NCI-H1417 (cell line): ENCODE measurements around the gene ITGB1BP1.

Experiments used
- DNase-seq, 3 experiments: peaks; one replicate each; lab custom pipeline; 2025; lab: John Stamatoyannopoulos, UW

ITGB1BP1 gene

DNA sequence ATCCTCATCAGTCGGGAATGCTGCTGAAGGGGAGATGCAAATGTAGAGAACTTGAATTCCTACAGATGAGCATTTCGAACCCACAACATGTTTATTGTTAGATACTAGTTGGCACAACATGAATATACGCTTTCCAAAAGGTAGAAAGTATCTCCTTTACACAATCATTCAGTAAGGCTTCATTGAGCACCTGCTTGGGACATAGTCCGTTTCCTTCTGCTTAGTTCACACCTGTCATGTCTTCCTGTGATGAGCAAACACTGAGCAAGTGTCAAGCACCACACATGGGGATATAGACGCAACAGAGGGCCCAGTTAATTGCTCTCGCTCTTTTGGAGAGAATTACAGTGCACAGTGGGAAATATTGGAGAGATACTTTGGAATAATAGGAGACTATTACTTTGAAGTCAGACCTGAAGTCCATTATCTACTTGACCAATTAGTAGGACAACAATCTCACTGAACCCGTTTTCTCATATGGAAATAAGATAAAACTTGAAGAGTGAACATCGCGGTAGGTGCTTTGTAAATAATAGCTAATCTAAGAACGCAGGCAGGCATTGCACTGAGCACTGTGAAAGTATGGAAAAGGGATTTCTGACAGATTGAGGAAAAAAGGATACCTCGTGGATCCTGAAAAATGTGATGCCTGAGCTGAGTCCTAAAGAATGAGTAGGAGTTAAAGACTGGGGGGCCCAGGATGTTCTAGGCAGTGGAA is 1.3 kb upstream of the ITGB1BP1 start:
- peak in 2 of 3 experiments; percentile 78 to 96 for DNase-seq

DNA sequence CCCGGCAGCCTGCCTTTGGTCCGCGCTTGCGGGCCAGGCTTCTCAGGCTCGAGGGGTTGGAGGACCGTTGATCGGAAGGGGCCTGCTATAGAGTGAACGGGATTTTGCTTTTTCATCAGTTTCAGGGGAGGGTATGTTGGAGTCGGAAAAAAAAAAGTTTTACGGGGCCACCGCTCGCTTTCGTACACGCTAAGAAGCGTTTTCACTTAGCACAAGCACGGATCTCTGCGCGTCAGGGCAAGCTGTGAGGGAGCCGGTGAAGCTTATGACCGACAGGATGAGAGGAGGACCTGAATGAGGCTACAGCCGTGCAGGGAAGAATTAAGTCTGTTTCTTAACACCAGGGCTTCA is 569 bp upstream of the ITGB1BP1 start:
- peak in 1 of 3 experiments; percentile 77 for DNase-seq

DNA sequence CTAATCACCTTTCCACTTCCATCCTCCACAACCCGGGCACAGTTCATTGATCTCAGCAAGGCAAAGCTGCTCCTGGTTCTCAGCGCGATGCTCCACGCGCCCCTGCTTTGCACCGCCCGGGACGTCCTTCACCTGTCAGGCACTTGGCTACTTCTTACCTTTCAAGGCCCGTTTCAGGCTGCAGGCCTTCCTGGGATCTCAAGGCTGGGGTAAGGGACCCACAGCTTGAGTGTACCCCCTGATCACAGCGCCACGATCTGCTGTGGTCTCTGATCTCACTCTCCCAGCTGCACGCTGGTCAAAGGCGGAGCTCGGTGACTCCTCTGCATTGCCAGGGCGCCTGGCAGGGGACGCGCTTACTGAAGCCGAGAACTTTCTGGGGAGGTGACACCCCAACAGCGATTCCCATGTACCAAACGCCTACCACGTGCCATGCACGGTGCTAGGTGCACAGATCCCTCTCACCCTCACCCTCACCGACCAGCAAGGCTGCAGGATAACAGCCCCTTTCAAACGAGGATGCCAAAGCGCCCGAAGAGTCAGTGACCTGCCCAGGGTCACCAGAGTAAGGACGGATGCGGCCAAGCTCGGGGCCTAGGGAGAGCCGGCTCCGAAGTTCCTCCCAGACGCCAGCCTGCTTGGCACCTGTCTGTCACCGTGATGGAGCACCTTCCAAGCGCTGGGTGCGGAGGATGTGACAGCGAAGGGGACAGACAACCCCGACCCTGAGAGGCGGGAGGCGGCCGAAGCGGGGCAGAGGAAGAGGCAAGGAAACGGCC is 818 bp downstream of the ITGB1BP1 start:
- DNase-seq: peak; percentile 74 to 89 (median 88)

DNA sequence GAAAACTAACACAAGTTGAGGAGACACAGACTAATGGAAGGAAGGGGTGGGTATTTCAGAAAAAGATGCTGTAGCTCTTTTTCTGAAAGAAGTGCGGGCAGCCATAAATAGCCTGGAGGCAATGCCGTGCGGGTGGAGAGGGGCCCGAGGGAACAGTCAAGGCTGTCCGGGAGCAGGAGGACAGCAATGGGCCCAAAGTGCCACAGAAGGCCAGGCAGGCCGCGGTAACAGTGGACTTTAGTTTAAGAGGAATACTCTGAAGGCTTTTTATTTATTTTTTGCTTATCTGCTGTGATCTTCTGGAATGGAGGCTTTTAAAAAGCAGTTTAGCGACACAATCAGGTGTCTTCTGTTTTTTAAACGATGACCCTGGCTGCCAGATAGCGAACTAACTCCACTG is 2.8 kb downstream of the ITGB1BP1 start:
- no peak for DNase-seq

DNA sequence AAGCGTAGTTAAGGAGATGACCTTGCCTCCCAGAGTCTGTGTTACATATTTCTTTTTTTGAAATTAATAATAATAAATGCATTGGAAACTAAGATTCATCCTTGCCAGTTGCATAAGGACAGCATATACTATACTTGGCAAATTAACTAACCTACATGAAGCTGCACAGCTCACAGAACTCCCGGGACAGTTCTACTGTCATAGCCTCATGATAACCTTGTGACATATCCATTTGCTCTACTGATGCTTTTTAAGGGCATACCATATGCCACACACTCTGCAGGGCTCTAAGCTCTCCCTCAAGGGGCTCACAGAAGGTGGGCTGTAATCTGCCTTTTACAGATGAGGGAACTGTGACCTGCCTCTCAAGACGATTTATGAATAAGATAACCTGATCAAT is 3.8 kb downstream of the ITGB1BP1 start:
- DNase-seq: no peak

DNA sequence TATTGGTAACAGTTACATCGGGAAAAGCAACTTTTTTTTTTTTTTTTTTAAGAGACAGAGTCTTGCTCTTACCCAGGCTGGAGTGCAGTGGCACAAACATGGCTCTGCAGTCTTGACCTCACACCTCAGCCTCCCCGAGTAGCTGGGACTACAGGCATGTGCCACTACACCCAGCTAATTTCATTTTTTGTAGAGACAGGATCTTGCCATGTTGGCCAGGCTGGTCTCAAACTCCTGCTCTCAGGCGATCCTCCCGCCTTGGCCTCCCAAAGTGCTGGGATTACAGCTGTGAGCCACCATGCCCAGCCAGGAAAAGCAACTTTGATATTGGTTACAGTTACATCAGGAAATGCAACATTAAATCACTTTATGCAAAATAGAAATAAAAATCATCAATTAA is 4.6 kb downstream of the ITGB1BP1 start:
- DNase-seq: no peak

DNA sequence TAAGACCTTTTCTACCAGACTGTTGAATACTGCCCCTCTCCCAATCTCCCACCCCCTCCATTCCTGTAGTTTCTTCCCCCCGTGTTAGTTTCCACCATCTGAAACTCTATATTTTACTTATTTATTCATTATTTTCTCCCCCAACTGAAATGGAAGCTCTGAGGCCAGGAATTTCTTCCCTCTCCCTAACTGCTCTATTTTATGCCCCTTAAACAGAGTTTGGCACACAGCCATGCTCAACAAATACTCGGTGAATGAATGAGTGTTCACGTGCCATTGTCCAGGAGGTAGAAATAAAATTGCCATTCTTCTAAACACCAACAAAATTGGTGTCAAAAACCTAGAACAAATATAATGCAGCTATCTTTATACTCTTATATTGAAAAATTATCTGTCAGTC is 5.6 kb downstream of the ITGB1BP1 start:
- peak in 2 of 3 experiments; percentile 16 to 42 for DNase-seq

DNA sequence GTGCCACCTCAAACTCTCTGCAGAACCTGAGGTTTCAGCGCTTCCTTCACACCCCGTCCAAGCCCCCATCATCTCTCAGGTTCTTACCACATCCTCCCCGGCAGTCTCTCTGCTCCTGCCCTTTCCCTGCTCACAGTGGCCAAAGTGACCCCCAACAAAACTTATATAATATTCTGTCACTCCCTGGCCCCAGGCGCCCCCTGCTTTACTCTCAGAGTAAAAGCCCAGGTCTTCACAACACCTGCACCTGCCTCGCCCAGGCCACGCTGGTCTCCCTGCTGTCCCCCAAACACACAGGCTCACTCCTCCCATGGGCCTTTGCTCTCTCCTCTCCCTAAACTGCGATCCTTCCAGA is 6.4 kb downstream of the ITGB1BP1 start:
- no peak for DNase-seq

DNA sequence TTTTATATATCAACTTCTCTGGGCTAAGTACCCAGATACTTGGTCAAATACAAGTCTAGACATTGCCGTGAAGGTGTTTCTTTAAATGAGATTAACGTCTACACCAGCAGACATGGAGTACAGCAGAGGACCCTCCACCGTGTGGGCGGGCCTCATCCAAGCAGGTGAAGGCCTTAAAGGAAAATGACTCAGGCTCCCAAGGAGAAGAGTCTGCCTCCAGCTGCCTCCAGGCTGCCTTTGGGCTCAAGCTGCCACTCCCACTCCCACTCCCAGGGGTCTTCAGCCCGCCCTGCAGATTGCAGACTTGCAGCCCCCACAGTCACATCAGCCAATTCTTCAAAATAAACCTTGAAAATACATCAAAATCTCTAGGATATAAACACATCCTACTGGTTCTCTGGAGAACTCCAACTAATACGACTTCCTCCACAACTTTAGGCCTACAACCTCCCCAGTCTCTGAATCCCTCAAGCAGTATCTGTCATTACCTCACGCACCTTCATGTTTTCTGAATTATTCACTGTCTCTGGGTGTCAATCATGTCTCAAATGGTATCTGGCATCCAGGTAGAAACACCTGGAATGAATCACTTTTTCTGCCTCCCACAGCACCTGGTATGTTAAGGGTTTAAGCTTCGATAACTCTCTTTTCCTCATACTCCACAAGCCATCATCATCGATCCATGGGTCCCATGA is 6.9 kb downstream of the ITGB1BP1 start:
- no peak for DNase-seq

DNA sequence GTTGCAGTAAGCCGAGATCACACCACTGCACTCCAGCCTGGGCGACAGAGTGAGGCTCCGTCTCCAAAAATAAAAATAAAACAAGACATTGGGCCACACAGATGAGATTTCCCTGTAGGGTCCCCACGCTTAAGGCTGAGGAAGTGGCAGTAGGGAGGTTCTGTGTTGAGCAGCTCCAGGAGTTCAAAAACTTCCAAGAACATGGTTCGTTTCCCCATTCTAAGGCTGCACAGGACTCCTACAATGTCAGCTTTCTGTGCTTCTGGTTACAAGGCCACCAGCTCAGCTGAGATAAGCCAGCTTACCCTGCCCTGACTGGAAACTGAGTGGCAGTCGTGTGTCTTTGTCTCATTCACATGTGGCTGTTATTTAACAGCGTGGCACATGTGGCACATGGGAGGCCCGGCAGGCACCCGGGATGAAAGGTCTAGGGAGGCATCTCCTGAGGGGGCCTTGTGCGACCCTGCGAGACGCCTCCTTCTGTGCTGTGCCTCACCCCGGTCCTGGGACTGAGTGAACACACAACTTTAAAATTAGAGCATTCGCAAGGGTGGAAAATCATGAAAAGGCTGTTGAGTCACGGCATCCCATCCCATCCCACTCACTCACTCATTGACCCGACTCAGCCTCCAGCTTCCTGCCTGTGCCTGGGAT is 7.7 kb downstream of the ITGB1BP1 start:
- DNase-seq: no peak

DNA sequence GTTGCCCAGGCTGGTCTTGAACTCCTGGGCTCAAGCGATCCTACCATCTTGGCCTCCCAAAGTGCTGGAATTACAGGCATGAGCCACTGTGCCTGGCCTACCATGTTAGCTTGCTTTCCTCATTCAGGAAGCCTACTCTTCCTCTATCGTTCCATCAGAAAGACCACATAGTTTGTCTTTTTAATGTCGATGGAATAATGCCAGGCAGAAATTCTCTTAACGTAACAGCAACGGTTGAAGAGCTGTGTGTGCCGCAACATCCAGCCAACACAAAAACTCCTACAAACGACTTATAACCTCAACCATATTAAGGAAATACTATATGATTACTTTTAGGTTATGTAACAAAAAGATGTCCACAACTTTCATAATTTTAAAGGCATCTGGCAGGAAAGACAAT is 10.5 kb downstream of the ITGB1BP1 start:
- no peak for DNase-seq

DNA sequence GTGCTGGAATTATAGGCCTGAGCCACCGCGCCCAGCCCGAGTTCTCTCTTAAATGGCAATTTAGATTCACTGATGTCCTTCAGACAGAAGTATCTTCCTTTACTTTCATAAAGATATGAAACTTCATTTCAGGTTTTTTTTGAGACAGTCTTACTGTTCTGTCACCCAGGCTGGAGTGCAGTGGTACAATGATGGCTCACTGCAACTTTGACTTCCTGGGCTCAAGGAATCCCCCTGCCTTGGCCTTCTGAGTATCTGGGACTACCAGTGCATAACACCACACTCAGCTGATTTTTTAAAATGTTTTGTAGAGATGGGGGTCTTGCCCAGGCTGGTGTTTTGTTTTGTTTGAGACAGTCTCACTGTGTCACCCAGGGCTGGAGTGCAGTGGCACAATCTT is 13.2 kb downstream of the ITGB1BP1 start:
- no peak for DNase-seq

DNA sequence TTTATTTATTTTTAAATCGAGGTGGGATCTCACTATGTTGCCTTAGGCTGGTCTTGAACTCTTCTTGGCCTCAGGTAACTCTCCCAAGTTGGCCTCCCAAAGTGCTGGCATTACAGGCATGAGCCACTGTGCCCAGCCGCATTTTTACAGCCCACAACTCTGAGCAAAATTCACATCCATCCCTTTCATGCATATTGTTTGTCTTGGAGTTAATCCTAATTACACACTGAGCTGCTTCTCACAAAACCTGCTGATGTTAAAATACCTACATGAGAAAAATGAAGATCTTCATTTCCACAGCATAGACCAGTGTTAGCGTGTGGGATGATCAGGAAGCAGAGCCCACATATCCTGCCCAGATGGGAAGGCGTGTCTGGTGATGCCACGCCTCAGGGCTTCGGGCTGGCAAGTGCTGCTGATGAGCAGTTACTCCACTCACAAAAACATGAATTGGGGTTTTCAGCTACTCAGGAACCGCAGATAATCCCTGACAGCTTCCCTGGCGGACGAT is 14.6 kb downstream of the ITGB1BP1 start:
- peak in 1 of 3 experiments; percentile 17 for DNase-seq

DNA sequence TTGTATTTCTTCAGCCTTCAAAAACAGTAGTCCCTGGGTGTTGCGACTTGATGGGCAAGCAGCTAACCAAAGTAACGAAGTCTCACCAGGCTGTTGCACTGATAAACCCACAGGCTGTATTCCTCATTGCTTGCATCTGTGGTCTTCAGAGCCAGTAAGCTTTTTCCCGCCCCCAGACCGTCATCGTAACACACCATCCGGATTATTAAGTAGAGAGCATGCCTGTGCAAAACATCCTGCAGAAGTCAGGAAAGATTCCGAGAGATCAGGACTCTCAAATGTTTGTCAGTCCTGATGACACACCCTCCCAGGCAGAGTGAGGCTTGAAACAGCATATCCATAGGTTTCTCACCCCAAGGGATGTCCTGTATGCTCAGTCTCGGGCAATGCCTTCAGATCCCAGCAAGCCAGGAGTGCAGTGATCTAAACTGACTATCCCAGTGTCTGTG is 15.9 kb downstream of the ITGB1BP1 start:
- DNase-seq: peak in 1 of 3 experiments; percentile 10

DNA sequence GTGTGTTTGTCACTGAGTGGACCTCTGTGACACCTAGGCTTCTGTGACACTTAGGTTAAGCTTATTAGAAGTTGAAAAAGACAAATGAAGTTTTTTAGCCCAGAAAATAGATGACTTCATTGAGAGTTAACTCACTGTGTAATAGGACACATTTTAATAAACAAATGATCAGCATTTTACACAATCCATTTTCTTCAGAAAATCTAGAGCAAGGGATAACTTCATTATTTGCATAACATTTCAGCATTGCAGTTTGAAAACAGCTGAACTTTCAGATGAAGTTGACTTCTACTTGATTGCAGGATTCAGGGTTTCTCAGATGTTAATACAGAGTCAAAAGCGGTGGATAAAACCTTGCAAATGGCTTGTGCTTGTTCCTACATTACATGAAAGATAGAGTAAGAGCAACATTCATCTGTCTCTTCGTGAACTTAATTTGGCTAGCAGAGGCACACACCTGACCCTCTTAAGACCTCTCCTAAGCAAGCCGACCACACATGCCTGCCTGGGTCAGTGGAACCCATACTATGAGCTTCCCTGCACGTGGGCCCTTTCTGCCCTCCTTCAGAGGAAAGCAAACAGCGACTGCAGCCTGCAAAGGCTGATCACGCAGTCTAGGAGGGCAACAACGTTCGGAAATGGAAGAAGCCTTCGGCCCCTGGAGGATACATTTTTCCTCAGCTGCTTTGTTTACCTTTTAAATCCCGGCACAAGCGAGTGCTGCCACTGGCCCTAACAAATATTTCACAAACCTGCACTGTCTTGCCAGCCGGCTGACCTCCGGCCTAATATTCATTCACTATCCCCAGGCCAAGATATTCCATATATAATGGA is 16.6 kb downstream of the ITGB1BP1 start:
- no peak for DNase-seq

DNA sequence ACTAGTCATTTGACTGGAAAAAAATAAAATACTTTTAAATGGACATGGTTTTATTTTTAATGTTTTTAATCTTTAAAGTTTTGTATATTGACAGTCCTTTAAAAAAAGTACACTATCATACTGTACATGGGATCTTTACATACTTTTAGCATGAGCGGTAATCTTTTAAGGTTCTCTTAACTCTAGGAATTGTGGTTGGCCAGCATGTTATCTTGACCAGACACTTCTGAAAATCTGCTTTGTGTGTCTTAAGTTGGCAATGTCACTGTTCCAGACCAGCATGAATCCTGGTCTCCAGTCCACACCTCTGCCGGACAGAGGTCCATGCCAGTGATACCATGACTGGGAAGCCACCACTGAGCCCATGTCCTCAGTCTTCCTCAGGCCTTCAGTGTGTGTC is 17.7 kb downstream of the ITGB1BP1 start:
- no peak for DNase-seq

DNA sequence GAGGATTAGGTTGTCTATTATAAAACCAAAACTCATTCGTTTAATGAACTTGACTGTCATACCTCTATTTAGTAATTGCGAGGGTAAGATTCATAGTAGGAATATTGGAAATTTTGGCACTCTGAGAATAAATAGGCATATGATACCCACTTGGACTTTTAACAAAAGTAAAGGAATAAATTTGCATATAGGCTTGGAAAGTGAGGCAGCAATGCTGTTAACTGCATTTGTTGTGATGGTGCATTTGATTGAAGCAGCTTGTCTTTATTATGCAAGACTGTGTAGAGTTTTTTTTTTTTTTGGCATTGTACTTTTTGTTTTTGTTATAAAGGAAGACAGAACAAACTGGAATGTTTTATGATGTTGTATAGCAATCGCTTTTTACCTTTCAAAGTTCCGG is 18.9 kb downstream of the ITGB1BP1 start:
- no peak for DNase-seq

DNA sequence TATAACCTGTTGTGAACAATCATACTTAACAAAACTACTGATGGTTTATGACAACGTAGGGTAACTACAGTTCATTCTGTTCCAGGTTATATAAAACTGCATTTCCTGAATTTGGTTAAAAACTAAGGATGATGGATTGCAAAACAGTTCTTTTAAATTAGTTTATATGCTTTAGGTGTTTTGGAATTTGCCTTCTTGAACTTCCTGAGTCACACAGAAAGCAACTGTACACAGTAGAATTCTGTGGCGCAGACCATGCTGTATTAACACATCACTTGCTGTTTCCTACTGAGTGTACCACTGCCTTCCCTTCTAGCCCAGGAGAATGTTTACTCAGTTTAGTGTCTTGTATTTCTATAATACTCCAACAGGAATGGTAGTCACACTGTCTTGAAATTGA is 19.4 kb downstream of the ITGB1BP1 start:
- DNase-seq: no peak

DNA sequence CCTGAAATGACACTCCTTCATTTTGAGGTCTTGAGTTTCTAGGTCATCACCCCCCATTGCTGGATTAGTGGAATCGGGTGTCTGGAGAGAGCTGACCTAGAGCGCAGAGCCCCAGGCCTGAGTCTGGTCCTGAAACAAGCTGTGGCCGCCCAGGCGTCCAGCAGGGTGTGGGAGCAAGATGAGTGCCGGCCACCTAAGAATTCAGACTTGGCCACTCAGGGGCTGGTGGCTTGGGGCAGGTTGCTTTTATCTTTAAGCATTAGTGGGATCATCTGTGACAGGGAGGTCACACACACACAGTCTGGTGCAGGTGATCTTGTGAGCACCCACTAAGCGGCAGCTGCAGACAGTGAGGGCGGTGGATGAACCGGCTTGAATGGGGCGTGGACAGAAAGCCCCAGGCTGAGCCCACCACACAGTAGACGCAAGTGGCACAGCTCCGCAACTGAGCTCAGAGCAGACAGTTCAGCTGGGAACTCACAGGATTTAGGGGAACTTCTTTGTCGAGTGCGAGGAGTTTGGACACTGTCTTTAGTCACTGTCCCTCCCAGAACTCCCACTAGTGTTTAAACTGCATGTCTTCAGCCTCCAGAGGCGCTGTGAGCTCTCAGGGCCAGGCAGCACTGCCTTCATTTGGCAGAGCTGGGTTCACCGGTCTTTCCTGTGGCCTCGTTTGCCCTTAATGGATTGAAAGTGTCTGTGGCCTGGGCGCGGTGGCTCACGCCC is 21.5 kb downstream of the ITGB1BP1 start:
- no peak for DNase-seq

DNA sequence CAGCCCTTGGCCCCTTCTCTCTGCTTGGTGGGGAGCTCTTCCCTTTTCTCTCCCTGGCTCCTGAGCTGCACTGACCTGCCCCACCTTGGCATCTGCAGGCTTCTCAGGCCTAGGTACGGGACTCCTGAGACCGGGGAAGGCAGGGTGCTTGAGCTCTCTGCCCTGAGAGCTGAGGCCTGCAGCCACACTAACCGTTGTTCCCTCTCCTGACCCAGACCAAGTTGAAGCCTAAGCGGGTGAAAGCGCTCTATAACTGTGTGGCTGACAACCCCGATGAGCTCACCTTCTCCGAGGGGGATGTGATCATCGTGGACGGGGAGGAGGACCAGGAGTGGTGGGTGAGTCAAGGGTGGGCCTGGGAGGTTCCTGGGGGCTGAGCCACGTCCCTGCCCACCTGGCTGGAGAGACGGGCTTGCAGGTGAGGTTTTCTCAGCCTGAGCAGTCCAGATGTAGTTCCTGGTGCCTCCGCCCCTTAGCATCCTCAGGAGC is 22.2 kb downstream of the ITGB1BP1 start:
- DNase-seq: no peak
